ENCODE measurements around the gene SLC39A3.

SLC39A3 gene

DNA sequence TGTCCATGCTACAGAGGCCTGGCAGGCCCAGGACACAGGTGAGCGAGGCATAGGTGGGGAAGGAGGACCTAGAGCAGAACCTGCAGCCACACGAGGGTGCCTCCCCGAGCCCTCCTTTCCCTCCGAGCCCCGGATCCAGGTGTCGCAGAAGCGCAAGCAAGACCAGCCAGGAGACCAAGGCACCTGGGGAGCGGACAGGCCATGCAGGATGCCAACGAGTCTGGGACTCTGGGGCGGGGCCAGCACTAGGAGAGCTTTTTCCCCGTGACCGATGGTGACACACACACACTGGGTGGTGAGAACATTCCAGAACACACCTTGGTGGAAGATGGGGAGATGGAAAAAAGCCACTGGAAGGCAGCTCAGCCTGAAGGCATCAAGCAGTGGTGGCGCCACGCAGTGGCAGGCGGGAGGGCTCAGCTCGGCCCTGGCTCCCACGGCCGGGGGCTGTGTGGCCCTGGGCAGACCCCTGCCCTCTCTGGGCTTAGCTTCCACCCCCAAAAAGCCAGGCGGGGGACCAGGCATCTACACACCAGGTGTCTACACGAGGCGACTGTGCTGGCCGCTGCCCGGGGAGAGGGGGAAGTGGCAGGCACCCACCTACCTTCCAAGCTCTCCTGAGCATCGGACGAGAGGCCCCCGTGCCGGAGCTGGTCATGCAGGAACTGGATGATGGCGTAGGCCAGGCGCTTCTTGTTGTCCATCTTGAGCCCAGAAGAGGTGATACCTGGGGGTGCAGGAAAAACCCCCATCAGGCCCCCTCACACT lies 28.7 kb upstream of the SLC39A3 start:
- no peak for DNase-seq

DNA sequence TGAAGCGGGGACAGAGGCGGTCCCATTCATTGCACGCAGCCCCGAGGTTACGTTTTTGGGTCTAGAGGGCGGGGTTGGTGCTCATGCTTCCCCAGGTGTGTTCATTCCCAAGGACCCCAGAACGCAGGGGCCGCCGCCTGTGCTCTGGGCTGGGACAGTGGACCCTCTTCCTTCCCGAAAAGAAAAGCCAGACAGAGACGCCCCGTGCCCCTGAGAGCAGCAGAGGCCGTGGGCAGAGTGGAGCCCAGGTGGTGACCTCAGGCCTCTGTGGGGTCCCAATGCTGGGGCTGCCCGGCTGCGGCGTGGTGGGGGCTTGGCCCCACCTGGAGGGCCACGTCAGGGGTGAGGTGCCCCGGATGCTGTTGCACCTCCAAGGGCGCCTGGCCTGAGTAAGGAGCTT lies 27.9 kb upstream of the SLC39A3 start:
- DNase-seq: no peak

DNA sequence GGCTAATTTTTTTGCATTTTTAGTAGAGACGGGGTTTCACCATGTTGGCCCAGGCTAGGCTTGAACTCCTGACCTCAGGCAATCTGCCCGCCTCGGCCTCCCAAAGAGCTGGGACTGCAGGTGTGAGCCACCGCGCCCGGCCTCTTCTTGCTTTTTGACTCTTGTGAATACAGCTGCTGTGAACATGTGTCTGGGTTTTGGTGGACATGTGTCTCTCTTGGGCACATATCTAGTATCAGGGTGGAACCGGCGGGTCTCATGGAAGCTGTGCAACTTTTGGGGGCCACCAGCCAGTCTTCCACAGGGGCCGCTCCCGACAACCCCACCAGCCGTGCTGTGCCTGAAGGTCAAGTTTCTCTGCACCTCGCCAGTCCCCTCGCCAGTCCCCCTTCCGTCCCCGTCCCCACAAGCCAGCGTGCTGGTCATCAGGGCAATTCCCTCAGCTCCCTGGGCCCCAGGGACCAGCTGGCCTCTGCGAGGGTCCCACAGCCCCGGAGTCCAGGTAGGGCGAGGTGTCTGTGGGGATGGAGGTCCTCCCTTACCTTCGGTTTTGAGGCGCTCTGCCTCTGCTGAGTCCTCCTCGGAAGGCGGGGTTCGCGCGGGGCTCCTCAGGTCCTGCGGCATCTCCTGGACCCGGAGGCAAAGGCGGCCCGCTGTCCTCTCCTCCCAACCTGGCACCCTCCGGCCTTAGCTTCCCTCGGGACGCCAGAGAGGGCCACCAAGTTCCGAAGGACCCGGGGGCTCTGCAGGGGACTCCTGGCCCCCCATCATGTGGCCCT lies 27.0 kb upstream of the SLC39A3 start:
- no peak for DNase-seq

DNA sequence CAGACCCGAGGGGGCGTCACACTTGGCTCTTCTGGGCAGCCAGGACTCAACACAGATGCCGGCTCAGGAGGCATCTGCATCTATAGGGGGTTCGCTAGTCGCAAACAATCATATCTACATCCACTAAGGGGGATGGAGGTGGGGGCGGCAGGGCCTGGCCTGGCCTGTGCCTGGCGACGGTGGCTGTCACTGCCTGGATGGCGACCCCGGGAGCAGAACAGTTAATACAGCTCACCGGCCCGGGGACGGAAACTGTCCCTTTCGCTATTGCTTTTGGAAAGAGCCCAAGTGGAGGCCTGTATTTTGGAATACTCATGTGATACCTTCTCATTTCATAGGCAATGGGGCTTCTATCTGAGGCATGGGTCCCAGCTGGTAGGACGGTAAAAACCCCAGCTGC lies 25.6 kb upstream of the SLC39A3 start:
- DNase-seq: no peak

DNA sequence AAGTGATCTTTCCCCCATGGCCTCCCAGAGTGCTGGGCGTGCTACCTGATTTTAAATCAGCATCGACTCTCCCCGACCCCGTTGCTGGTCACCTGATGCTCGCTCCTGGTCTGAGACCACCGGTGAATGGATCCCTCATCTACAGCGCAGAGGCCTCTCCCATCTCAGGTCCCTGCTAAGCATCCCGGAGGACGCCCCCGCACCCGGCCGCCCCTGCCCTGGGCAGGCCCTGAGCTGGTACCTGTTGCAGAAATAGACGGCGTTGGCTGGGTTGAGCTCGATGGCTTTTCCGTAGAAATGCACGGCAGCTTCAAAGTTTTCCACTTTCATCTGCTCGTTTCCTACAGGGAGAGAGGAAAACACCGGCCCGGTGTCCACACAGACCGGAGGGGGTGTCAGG lies 25.1 kb upstream of the SLC39A3 start:
- no peak for DNase-seq

DNA sequence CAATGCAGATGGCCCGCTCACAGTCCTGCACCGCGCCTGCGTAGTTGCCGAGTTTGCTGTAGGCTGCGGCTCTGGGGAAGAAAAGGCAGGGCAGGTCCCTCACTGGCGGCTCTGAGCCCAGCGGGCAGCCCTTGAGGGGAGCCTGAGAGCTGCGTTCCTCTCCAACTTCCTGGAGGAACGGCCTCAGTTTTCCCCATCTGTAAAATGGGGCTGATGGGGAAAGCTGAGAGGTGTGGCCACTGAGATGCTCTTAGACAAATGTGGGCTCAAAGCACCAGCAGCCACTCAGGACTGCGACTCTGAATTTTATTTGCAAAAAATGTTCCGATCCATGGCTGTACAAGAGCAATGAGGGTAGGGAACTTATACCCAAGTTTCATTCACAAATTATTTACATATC lies 23.9 kb upstream of the SLC39A3 start:
- DNase-seq: no peak

DNA sequence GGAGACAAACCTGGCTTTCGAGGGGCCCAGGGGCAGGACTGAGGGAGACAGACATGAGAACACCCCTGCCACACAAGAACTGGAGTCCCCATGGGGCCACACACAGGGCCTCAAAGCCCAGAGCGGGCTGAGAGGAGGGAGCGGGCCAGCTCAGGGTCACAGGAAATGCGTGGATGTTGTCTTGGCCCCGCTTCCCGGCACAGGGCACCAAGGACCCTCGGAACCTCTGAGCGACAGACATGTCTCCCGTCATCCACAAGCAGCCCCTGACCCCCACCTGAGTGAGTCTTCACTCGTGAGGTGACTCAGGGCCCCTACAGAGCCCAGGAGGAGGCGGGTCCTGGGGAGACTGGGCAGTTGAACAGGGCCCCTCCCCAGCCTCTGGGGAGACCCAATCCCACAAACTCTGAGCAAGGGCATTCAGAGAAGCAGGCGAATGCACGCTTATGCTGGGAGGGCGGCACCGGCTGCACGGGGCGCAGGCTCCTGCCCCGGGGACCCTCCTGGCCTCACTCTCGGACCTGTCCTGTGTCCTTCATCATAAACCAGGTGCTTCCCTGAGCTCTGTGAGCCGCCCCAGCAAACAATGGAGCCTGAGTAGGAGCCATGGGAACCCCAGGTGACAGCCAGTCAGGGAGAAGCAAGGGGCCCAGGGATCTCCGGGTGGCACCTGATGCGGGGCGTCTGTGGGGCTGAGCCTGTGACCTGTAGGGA lies 23.1 kb upstream of the SLC39A3 start:
- DNase-seq: no peak

DNA sequence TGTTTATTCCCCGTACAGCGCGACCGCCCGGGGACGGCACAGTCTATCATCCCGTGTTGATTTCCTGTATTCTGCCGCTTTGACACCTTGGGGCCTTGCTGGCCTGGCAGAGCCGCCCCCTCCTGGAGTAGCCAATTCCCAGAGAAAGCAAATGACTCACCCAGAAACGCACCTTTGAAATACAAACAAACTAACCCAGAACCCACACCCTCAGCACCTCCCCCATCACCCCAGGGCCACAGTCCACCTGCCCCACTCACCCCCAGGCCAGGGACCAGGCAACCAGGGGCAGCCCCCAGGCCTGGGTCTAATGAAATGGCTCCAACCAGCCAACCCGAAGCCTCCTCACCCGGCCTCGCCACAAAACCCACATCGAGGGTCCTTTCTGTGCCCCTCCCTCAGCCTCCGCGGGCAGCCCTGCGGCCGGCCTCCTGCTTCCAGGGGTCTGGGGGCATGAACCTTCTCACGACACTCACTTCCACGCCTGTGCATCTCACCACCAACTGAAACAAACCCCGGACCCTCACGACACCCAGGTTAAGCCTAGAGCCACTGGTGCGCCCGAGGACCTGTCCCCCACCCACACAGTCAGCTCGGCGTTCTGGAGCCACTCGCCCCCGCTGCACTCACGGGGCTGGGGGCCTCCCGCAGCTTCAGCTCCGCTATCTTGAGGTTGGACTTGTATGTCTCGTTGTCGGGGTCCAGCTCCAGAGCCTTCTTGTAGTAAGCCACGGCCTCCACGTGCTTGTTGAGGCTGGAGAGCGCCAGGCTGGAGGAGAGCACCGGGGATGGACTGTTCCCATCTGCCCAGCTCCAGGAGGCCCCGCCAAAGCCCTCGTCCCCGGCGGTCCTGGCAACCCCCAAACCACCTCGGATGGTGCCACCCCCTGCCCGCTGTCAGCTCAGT lies 22.3 kb upstream of the SLC39A3 start:
- no peak for DNase-seq

DNA sequence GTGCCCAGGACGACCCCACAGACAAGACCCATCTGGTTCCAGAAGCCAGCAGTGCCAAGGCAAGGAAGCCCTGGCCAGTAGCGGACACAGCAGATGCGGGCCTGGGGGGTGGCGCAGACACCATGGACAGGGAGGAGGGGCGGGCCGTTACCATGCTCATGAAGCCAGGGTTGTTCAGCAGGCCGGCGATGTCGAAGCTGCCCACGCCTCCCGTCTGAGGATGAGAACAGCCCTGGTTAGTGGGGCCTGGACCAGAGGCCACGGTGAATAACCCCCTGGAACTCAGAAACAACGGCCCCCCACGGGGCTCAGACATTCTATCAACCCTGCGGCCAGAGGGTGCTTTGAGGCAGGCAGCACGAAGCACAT lies 21.5 kb upstream of the SLC39A3 start:
- DNase-seq: no peak

DNA sequence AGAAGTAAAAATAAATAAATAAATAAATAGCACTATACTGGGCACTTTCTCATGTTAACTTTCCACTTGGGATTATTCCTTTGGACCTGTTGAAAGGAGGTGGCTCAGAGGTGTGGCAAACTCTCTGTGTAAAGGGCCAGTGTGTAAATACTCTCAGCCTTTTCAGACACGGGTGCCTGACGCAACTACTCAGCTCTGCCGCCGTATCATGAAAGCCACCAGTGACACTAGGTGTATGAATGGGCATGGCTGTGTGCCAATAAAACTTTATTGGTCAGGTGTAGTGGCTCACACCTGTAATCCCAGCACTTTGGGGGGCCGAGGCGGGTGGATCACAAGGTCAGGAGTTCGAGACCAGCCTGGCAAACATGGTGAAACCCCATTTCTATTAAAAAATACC lies 20.1 kb upstream of the SLC39A3 start:
- no peak for DNase-seq

DNA sequence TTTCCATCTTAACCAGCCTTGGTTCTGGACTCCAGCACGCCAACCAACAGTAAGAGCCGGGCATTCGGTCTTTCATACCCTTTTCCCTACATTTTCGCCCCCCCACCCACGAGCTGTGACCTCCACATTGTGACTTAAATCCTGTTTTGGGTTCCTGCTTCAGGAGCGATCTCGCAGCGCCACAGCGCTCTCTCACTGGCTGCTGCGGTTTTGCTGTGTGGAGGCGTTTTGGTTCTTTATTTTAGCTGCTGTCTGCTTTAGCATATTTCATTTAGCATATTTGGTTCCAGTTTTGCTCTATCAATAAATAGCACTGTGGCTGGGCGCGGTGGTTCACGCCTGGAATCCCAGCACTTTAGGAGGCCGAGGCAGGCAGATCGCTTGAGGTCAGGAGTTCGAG lies 19.5 kb upstream of the SLC39A3 start:
- no peak for DNase-seq

DNA sequence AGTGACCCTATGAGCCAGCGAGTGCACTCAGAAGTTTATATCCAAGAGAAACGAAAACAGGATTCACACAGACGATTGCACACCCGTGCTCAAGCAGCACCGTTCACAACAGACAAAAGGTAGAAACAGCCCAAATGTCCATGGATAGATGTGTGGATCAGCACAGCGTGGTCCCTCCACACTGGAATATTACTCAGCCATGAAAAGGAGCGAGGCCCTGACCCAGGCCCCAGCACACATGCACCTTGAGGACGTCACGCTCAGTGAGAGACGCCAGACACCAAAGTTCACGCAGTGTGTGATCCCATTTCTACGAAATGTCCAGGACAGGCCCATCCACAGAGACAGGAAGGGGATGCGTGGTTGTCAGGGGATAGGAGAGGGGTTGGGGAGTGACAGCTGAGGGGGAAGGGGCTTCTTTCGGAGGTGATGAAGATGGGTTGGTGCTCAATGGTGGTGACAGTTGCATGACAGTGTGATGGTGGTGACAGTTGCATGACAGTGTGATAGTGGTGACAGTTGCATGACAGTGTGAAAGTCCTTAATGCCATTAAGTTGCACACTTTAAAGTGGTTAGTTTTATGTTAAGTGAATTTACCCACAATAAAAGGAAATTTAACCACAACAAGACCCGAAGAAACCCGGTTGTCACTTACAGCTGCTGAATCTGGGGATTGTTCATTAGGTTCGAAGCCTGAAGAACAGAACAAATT lies 18.9 kb upstream of the SLC39A3 start:
- no peak for DNase-seq

DNA sequence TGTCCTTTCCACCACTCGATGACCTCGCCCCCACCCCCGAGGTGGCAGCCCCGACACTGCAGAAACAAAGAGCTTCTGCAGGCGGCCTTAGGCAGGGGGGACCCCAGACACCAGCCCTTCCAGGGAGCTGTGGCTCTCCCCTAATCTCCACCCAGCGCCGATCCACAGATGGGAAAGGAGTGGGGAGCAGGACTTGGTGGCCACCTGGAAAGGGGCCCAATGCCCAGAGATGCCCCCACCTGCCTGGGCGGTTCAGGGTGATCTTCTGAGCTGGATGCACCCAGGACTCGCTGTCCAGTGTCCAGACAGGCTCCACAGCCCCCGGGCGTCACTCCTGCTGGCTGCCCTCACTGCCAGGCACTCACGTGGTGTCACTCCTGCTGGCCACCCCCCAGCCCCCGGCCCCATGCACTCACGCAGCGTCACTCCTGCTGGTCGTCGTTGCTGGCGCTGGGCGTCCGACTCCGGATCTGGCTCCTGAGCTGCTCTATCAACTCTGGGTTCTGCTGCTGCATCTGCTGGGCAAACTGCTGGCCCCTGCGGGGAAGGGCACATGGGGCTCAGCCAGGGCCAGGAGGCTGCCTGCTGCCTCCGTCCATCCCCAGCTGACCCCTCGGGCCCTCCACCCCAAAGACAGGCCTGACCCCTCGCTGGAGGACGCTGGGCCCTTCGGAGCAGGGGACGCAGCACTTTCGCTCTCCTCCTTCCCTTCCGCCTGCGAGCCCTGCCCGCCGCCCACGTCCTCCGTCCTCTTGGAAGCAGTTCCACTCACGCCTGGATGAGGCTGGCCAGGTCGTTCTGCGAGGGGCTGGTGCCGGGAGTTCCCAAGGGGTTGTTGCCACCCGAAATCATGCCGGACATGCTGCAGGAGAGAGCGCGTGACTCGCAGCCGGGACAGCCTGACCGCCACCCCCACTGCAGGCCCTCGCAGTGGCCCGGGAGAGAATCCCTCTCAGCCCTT lies 17.4 kb upstream of the SLC39A3 start:
- DNase-seq: no peak

DNA sequence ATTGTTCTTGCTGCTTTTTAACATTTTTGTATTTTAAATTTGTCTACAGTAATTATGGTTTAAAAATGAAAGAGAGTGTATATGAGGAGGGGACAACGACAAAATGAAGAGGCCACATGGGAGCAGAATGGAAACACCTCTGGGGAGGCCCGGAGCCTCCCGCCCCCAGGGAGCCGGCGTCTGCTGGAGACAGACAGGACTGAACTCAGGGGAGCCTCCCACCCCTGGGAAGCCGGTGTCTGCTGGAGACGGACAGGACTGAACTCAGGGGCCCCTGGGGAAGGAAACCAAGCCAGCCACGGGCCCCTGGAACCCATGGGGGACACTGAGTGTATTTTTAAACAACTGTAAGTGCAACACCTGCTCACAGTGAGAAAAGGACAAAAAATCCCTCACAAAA lies 16.7 kb upstream of the SLC39A3 start:
- no peak for DNase-seq

DNA sequence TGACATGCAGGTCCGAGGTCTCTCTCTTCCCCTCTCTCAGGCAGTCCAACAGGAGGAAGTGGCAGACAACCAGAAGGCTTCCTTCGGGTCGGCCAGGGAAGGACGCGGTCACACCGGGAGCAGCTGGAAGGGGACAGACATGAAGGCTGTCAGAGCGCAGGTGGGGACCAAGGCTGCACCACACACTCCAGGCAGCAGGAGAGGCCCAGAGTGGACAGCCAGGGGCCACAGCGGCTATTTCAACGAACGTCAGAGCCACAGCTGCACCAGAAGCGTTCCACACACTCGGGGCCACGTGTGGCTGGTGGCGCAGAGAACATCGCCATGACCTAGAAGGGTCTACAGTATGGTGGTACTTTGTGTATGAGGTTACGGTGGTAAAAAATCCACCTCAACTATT lies 16.0 kb upstream of the SLC39A3 start:
- no peak for DNase-seq

DNA sequence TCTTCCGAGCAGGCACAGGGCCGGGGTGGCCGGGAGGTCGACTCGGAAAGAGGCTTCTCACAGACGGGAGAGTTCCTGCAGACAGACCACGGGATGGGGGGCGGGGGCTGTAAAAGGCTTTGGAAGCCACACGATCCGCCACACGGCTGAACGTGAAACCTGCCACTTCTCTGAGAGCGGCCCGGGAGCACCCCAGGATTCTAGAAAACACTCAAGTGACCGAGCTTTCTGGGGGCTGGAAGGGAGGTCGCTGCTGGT lies 15.6 kb upstream of the SLC39A3 start:
- DNase-seq: no peak

DNA sequence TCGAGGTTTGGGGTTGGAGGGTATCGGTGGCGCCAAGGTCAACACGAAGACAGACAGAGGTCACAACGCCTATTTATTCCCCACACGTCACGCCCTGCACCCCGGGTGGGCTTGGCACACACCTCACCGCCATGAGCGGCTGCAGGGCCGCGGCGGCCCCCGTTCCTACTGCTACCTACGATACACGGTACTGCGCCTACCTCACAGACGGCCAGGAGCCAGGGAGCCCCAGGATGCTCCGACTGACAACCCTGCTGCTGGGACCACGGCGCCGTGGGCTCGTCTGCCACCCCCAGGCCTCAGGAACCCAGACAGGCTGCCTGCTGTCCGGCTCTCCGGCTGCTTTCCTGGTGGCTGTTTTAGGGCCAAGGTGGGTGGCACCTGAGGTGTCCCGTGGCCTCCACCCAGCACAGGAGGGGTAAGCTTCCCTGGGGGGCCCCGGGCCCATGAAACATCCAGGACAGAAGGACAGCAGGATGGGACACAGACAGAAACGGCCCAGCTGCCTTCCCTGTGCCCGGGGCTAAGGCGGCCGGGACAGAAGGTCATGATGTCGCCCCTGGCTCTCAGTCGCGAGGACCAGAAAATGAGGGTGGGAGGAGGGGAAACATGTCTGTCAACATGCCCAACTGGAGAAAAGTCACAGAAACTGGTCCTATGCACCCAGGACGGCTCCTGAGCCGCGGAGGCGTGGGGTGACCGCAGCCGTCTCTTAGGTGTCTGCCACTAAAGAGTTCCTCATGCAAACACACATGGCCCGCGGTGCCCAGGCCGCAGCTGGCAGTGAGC lies 15.0 kb upstream of the SLC39A3 start:
- no peak for DNase-seq

DNA sequence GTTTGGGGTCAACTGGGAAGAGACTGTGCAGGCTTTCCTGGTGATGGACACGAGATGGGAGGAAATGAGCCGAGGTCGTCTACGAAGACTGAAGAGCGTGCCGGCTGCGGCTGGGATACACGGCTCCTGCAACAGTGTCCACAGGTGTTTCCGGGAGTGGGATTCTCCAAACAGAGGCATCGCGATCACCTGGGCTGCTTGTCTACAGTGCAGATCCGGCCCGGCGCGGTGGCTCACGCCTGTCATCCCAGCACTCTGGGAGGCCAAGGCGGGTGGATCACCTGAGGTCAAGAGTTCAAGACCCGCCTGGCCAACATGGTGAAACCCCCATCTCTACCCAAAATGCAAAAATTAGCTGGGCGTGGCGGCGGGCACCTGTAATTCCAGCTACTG lies 11.6 kb upstream of the SLC39A3 start:
- DNase-seq: no peak

DNA sequence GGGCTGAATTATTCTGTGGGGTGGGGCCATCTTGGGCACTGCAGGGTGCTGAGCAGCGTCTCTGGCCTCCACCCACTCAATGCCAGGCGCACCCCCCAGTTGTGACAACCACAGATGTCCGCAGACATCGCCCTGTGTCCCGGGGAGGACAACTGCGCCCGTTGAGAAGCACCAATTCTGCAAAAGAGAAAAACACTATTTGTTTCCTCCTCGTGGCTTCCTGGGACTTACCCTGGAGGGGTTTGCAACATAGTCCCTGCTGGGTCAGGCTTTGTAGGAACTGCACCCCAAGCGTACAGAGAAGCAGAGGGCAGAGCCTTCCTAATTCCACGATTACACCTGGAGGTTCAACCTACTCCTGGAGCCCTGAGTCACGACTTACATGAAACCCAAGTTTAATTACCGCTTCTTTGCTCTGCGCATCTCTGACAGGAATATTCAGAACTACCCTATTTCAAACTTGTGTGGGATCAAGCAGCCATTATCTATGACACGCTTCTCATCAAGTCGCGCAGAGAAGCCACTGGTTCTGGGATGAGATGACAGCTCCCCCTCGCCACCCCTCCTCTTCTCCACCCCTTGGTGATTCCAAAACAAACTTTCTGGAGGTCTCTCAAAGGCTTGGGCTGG lies 11.1 kb upstream of the SLC39A3 start:
- no peak for DNase-seq

DNA sequence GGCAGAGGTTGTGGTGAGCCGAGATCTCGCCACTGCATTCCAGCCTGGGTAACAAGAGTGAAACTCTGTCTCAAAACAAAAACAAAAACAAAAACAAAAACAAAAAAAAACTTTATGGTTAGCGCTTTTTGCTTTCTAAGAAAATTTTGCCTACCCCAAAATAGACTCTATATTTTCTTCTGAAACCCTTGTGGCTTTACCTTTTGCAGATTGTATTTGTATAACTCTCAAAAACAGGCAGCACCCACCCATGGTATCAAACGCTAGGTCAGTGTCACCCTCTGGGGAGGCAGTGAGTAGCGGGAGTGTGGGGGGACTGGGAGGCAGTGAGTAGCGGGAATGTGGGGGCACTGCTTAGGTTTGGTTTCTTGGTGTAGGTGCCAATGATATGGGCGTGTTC lies 7.5 kb upstream of the SLC39A3 start:
- no peak for DNase-seq
